GM06990 (cell line): ENCODE results near the gene ZNF280A.

Source experiments
- DNase-seq: peaks from one replicate; pipeline ENCODE4 v3.0.0-alpha.2; 2011; ENCODE audit not compliant: insufficient read length; ENCODE audit errors: extremely low read depth
- H3K27me3 ChIP-seq: replicated peaks from 2 replicates; pipeline ENCODE4 v1.6.0; 2011; ENCODE audit warnings: low read length; ENCODE audit not compliant: control insufficient read depth, insufficient read depth
- H3K36me3 ChIP-seq: 2 replicates; pipeline ENCODE4 v1.5.1; 2011; ENCODE audit warnings: low read length; ENCODE audit not compliant: control insufficient read depth, insufficient read depth
- H3K4me3 ChIP-seq: replicated peaks from 2 replicates; pipeline ENCODE4 v1.5.1; 2011; ENCODE audit warnings: low read depth, mild to moderate bottlenecking, control low read depth, low read length
- TF ChIP-seq, protein P1 (sequence below): IDR thresholded peaks from 2 replicates; pipeline ENCODE4 v1.5.1; 2011; ENCODE audit warnings: low read length, control low read depth, mild to moderate bottlenecking, inconsistent platforms; ENCODE audit not compliant: insufficient read depth, poor library complexity, severe bottlenecking

Gene ZNF280A

DNA sequence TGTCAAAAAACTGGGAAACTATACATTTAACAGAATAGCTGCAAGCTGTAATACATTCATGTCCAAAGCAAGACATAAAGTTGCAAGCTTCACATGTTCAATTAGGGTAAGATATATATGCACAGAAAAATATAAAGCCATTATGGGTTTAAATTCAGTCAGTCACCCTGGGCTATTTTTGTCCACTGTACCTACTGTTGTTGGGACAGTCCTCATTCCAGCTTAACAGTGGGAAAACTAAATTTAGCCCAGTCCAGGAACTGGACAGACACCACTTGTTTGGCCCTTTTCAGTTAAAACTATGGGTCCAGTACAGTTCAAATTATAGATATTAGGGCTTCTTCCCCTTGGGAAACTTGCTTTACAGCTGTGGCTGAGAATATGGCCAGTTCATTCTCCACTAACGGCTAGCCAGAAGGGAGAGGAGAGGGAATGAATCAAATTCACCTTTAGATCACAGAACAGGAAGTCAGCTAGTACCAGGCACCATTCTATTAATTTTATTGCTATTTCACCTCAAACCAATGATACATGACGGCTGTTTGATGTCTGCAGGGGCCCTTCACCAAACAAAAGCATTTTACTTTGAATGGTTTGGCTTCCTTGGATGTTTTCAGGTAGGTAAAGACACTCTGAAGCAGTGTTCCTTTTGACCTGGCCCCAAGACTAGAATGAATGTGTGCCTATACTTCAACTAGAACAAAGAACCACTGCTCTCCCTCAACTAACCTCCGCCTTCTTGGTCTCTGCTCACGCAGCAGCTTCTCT lies 33.8 kb downstream of the ZNF280A start:
- no peak for DNase-seq
- TF ChIP-seq, protein P1, sequence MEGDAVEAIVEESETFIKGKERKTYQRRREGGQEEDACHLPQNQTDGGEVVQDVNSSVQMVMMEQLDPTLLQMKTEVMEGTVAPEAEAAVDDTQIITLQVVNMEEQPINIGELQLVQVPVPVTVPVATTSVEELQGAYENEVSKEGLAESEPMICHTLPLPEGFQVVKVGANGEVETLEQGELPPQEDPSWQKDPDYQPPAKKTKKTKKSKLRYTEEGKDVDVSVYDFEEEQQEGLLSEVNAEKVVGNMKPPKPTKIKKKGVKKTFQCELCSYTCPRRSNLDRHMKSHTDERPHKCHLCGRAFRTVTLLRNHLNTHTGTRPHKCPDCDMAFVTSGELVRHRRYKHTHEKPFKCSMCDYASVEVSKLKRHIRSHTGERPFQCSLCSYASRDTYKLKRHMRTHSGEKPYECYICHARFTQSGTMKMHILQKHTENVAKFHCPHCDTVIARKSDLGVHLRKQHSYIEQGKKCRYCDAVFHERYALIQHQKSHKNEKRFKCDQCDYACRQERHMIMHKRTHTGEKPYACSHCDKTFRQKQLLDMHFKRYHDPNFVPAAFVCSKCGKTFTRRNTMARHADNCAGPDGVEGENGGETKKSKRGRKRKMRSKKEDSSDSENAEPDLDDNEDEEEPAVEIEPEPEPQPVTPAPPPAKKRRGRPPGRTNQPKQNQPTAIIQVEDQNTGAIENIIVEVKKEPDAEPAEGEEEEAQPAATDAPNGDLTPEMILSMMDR, result no peak
- H3K4me3 ChIP-seq, result no peak overlapping the region
- no peaks in the 10 kb centered on the region for H3K27me3 ChIP-seq
- H3K36me3 ChIP-seq, result no peaks in the 10 kb centered on the region; the same call in 1 of the 2 replicates

DNA sequence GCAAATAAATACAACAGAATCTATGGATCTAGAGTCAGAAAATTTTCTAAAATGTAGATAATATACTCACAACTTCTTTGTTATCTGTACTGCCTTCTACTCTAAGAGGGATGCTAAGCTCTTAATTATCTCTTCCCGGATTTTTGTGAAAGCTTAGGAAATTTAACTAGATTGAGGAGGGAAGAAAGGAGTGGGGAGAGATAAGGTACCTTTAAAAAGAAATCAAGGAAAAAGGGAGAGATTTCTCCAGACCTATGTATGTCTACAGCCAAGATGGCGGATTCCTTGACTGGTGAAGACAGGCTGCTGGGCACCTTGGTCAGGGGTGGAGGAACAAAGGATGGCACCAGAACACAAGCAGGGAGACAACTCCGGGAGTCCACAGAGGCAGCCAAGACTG lies 34.5 kb downstream of the ZNF280A start:
- TF ChIP-seq, protein P1, result no peak
- no peak for DNase-seq

DNA sequence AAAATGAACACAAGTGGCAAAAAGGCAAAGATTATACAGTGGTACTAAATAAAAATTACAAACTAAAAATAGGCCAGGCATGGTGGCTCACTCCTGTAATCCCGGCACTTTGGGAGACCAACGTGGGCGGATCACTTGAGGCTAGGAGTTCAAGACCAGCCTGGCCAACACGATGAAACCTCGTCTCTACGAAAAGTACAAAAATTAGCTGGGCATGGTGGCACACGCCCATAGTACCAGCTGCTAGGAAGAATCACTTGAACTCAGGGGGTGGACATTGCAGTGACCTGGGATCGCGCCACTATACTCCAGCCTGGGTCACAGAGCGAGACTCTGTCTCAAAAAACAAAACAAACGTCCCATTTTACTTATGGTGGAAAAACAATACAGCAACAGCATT lies 36.0 kb downstream of the ZNF280A start:
- no peaks in the 10 kb centered on the region for H3K27me3 ChIP-seq
- H3K4me3 ChIP-seq, result no peak overlapping the region
- no peak for DNase-seq
- no peaks in the 10 kb centered on the region; the same call in 1 of the 2 replicates for H3K36me3 ChIP-seq
- TF ChIP-seq, protein P1, result no peak

More for the DNA sequence above, 34.5 kb downstream of the ZNF280A start:
- no peaks in the 10 kb centered on the region; the same call in 1 of the 2 replicates for H3K36me3 ChIP-seq
- no peaks in the 10 kb centered on the region for H3K27me3 ChIP-seq
- H3K4me3 ChIP-seq, result no peak overlapping the region

DNA sequence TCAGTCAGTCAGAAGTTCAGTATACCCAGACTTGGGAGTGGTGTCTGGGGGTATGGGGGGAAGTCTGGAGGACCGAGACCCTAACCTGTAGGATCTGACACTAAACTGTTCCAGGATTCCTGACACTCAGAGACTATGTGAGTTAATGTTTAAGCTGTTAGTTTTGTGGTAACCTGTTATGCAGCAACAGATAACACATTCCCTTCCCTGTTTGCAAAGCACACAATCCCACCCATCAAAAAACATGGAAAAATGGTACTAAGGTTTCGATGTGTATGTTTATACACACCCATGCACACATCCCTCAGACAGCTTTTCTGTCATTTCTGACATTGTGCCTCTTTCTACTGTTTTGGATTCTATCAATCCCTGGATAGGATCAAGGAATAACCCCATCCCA lies 39.1 kb downstream of the ZNF280A start:
- Histone ChIP-seq H3K36me3 (no peaks in the 10 kb centered on the region), H3K27me3 (no peaks in the 10 kb centered on the region), H3K4me3 (no peak overlapping the region)
- TF ChIP-seq, protein P1, result no peak
- DNase-seq, result no peak

DNA sequence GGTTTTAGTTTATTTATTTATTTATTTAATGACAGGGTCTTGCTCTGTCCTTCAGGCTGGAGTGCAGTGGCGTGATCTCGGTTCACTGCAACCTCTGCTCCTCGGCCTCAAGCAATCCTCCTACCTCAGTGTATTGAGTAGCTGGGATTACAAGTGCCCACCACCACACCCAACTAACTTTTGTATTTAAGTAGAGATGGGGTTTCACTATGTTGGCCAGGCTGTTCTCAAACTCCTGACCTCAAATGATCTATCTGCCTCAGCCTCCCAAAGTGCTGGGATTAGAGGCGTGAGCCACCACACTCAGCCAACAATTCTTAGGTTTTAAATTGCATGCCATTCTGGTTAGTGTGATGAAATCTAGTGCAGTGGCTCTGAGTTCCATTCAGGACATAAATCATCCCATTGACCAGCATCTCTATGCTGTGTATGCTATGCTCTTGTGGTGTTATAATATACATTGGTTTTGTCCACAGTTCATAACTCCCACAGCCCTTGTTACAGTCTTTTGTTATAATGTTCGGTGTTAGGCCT lies 40.0 kb downstream of the ZNF280A start:
- Histone ChIP-seq H3K4me3 (no peak overlapping the region), H3K36me3 (no peaks in the 10 kb centered on the region), H3K27me3 (no peaks in the 10 kb centered on the region)
- no peak for DNase-seq
- TF ChIP-seq, protein P1, result no peak
